Measurements from ENCODE around the gene ZFPM1. TPM values are rescaled to one million over a fixed set of nuclear protein-coding genes. Genes with fewer than 3 reads are reported as not detected.

ZFPM1 gene
- total and polyA plus RNA-seq, 2 of the 8 experiments (the other 6 are each of a cell fraction or from before 2014, with no cell fraction given), result 0.74 to 4.8 TPM

GRCh38 chr16:88491560-88492310, 38.7 kb downstream of the ZFPM1 start:
- Histone ChIP-seq H3K79me1 (ENCODE audit: low read depth, low read length) (no peaks in the 10 kb centered on the region), H3K18ac (ENCODE audit: extremely low read depth, low read length) (no peak overlapping the region), H2BK20ac (ENCODE audit: low read length) (no peak overlapping the region), H3K9ac (replicated peaks in 1 of 4; ENCODE audit: extremely low read depth in 1 of 4, low read depth in 3 of 4, low read length in 3 of 4) (no peak overlapping the region), H2AK5ac (ENCODE audit: low read depth, low read length) (no peak overlapping the region), H3K56ac (replicated peaks; ENCODE audit: insufficient read length, low read depth, low read length) (no peak overlapping the region), H2AFZ (ENCODE audit: low read length) (no peak overlapping the region), H3K4ac (replicated peaks; ENCODE audit: insufficient read length, low read depth, low read length) (no peak overlapping the region), H2BK120ac (replicated peaks; ENCODE audit: low read depth, low read length) (no peak overlapping the region), H3K36me3 (ENCODE audit: control insufficient read depth in 2 of 4, insufficient read depth in 4 of 4, low read length in 3 of 4) (no peaks in the 10 kb centered on the region), H3K4me1 (replicated peaks in 1 of 4; ENCODE audit: control insufficient read depth in 3 of 4, insufficient read depth in 4 of 4, low read length in 3 of 4) (no peaks in the 10 kb centered on the region), H3K27me3 (replicated peaks in 1 of 4; ENCODE audit: control insufficient read depth in 3 of 4, extremely low read depth in 1 of 4, insufficient read depth in 3 of 4, low read length in 3 of 4) (no peaks in the 10 kb centered on the region), H4K8ac (ENCODE audit: extremely low read depth, insufficient read depth, low read length) (peak overlapping the region; percentile 68; the same call in 1 of the 2 replicates), H4K91ac (replicated peaks; ENCODE audit: insufficient read length, low read length) (no peak overlapping the region), H3K14ac (ENCODE audit: insufficient read length) (no peak overlapping the region), H3K27ac (ENCODE audit: low read depth, low read length) (no peak overlapping the region), H3K79me2 (ENCODE audit: control insufficient read depth in 1 of 2, insufficient read depth in 2 of 2, low read length in 2 of 2) (no peaks in the 10 kb centered on the region), H2BK15ac (ENCODE audit: low read length) (no peak overlapping the region), H3K23me2 (ENCODE audit: low read depth, low read length) (no peaks in the 10 kb centered on the region), H3K4me3 (ENCODE audit: extremely low read depth in 1 of 4, insufficient read depth in 2 of 4, low read depth in 3 of 4, low read length in 4 of 4) (no peak overlapping the region), H3K23ac (ENCODE audit: insufficient read length) (no peak overlapping the region), H3K4me2 (ENCODE audit: insufficient read depth in 1 of 2, low read depth in 2 of 2, low read length in 2 of 2) (no peak overlapping the region), H4K20me1 (replicated peaks in 1 of 2; ENCODE audit: control insufficient read depth in 1 of 2, insufficient read depth in 2 of 2, low read length in 2 of 2) (peaks cover 0 to 4% of the 10 kb centered on the region in 2 experiments), H3K9me3 (ENCODE audit: insufficient read depth in 2 of 2, low read depth in 1 of 2, low read length in 1 of 2) (no peaks in the 10 kb centered on the region), H2BK12ac (ENCODE audit: low read depth, low read length) (no peak overlapping the region), H2BK5ac (ENCODE audit: low read depth, low read length) (no peak overlapping the region), H4K5ac (ENCODE audit: insufficient read length, low read depth, low read length) (no peak overlapping the region)
- ChIA-PET POLR2A (ENCODE audit: partially characterized antibody) (no interaction called here), CTCF (ENCODE audit: partially characterized antibody) (interaction anchor here (0.7 to 3.3 kb wide), 6 partner anchors 13 to 779 kb away, joined by 3 to 22 read pairs (median 4); no protein-coding TSS in a partner anchor)
- no peak for FAIRE-seq
- DNase-seq (ENCODE audit: low read depth in 1 of 2, low spot score in 2 of 2), result no peak
- 87% methylated on average over 25 of the region's 28 CpGs; no CpG with 5 or more reads in 1 of the 2 experiments for WGBS, 2 experiments (ENCODE audit: extremely low coverage in 1 of 2, insufficient coverage in 1 of 2, insufficient read length in 1 of 2, insufficient replicate concordance in 2 of 2, low coverage in 1 of 2, low lambda C conversion rate in 2 of 2, missing lambda C conversion rate in 1 of 2)
- TF ChIP-seq KDM5A (IDR thresholded peaks at IDR 0.05; ENCODE audit: low read length) (no peak), CBX5 (IDR thresholded peaks at IDR 0.05; ENCODE audit: low read depth, low read length) (no peak), TEAD4 (IDR thresholded peaks at IDR 0.05; ENCODE audit: low read depth, low read length) (no peak), POLR2AphosphoS5 (IDR thresholded peaks at IDR 0.05; ENCODE audit: low read depth, low read length) (no peak), RFX5 (IDR thresholded peaks at IDR 0.05; ENCODE audit: borderline replicate concordance, low read depth, low read length) (no peak), MAFK (IDR thresholded peaks at IDR 0.05; ENCODE audit: low read depth, low read length) (no peak), SRF (IDR thresholded peaks at IDR 0.05; ENCODE audit: low read depth, low read length) (no peak), TBP (IDR thresholded peaks at IDR 0.05; ENCODE audit: low read depth, low read length) (no peak)
